ENCODE measurements around the gene XYLT1.

XYLT1 gene

GRCh38 chr16:17305694-17306093, 165.1 kb downstream of the XYLT1 start:
- DNase-seq (ENCODE audit: low read depth) = no peak
- H3K4me3 ChIP-seq (ENCODE audit: low read length) = no peak overlapping the region
- TF ChIP-seq, protein P1, sequence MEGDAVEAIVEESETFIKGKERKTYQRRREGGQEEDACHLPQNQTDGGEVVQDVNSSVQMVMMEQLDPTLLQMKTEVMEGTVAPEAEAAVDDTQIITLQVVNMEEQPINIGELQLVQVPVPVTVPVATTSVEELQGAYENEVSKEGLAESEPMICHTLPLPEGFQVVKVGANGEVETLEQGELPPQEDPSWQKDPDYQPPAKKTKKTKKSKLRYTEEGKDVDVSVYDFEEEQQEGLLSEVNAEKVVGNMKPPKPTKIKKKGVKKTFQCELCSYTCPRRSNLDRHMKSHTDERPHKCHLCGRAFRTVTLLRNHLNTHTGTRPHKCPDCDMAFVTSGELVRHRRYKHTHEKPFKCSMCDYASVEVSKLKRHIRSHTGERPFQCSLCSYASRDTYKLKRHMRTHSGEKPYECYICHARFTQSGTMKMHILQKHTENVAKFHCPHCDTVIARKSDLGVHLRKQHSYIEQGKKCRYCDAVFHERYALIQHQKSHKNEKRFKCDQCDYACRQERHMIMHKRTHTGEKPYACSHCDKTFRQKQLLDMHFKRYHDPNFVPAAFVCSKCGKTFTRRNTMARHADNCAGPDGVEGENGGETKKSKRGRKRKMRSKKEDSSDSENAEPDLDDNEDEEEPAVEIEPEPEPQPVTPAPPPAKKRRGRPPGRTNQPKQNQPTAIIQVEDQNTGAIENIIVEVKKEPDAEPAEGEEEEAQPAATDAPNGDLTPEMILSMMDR (IDR thresholded peaks at IDR 0.05; ENCODE audit: insufficient read depth, low read depth, low read length, missing control alignments) = no peak

- H3K4me3 ChIP-seq (ENCODE audit: low read length) = no peak overlapping the region
- peak; percentile 56 for DNase-seq (ENCODE audit: low read depth)
- TF ChIP-seq, protein P1 (IDR thresholded peaks at IDR 0.05; ENCODE audit: insufficient read depth, low read depth, low read length, missing control alignments) = no peak
Measured at GRCh38 chr16:17304491-17305119, 166.2 kb downstream of the XYLT1 start.

GRCh38 chr16:17304106-17304490, 166.7 kb downstream of the XYLT1 start:
- no peak for DNase-seq (ENCODE audit: low read depth)
- TF ChIP-seq, protein P1 (IDR thresholded peaks at IDR 0.05; ENCODE audit: insufficient read depth, low read depth, low read length, missing control alignments) = no peak
- H3K4me3 ChIP-seq (ENCODE audit: low read length) = no peak overlapping the region

DNA sequence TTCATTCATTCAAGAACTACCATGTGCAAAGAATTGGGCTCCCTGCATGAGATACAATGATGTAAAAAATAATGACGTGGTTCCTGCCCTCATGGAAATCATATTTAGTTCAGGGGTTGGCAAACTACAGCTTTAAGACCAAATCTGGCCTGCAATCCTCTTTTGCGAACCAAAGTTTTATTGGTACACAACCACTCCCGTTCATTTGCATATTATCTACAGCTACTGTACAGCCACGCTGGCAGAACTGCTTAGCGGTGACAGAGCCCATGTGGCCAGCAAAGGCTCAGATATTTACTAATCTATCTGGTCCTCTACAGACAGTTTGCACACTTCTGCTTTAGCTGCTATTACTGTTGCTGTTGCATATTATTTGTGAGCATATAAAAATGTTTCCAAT, 167.7 kb downstream of the XYLT1 start:
- TF ChIP-seq, protein P1 (IDR thresholded peaks at IDR 0.05; ENCODE audit: insufficient read depth, low read depth, low read length, missing control alignments) = no peak
- DNase-seq (ENCODE audit: low read depth) = no peak
- no peak overlapping the region for H3K4me3 ChIP-seq (ENCODE audit: low read length)

- no peak for DNase-seq (ENCODE audit: low read depth)
- H3K4me3 ChIP-seq (ENCODE audit: low read length) = no peak overlapping the region
Measured at GRCh38 chr16:17302620-17303019, 168.1 kb downstream of the XYLT1 start.

GRCh38 chr16:17302214-17302613, 168.5 kb downstream of the XYLT1 start:
- TF ChIP-seq, protein P1 (IDR thresholded peaks at IDR 0.05; ENCODE audit: insufficient read depth, low read depth, low read length, missing control alignments) = no peak
- H3K4me3 ChIP-seq (ENCODE audit: low read length) = no peak overlapping the region
- no peak for DNase-seq (ENCODE audit: low read depth)

More at GRCh38 chr16:17302620-17303019, 168.1 kb downstream of the XYLT1 start:
- TF ChIP-seq, protein P1 (IDR thresholded peaks at IDR 0.05; ENCODE audit: insufficient read depth, low read depth, low read length, missing control alignments) = no peak

GRCh38 chr16:17301593-17302135, 169.1 kb downstream of the XYLT1 start:
- DNase-seq (ENCODE audit: low read depth) = no peak
- no peak overlapping the region for H3K4me3 ChIP-seq (ENCODE audit: low read length)
- TF ChIP-seq, protein P1 (IDR thresholded peaks at IDR 0.05; ENCODE audit: insufficient read depth, low read depth, low read length, missing control alignments) = no peak
